ENCODE measurements around the gene OPHN1.

The OPHN1 gene

GRCh38 chrX:68087526-68087925, 345.8 kb downstream of the OPHN1 start:
- Histone ChIP-seq H3K4me3 (ENCODE audit: low read length) (no peak overlapping the region), H3K9me3 (ENCODE audit: control insufficient read depth, insufficient read depth, low read length) (no peaks in the 10 kb centered on the region), H3K4me1 (ENCODE audit: control insufficient read depth, low read length) (no peaks in the 10 kb centered on the region), H3F3A (ENCODE audit: control insufficient read depth, insufficient read depth) (no peaks in the 10 kb centered on the region), H3K36me3 (ENCODE audit: control insufficient read depth, low read length) (no peaks in the 10 kb centered on the region), H4K20me1 (ENCODE audit: control insufficient read depth, insufficient read depth, low read depth, low read length) (no peaks in the 10 kb centered on the region), H3K9me2 (replicated peaks; ENCODE audit: control insufficient read depth, low read length) (no peaks in the 10 kb centered on the region), H3K4me2 (ENCODE audit: low read length) (no peak overlapping the region), H3K79me2 (ENCODE audit: control insufficient read depth, low read length) (no peaks in the 10 kb centered on the region), H3K27me3 (ENCODE audit: control insufficient read depth, low read length) (no peaks in the 10 kb centered on the region), H3K27ac (ENCODE audit: low read depth, low read length) (no peak overlapping the region)
- TF ChIP-seq EZH2phosphoT487 (IDR thresholded peaks at IDR 0.05; ENCODE audit: borderline replicate concordance, low read length) (no peak), CTCF (IDR thresholded peaks at IDR 0.05; ENCODE audit: low read depth, low read length, poor library complexity, severe bottlenecking) (no peak)

DNA sequence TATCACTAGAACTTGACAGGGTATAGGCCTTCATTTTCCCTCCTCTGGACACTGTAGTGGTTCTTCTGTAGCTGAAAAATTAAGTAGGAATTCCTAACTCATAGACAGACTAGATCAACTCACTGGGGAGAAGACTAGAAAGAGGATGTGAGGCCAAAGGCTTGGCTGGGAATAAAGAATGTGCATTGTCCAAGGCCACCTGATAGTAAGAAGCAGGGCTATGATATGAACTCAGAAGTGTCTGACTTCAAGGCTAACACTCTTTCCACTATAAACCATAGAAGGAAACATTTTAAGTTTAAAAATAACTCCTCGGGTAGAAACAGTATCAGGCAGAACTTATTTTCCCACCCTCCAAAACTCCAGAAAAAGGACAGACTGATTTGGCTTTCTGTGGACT, 346.6 kb downstream of the OPHN1 start:
- Histone ChIP-seq H3K9me2 (replicated peaks; ENCODE audit: control insufficient read depth, low read length) (no peaks in the 10 kb centered on the region), H3K4me3 (ENCODE audit: low read length) (no peak overlapping the region), H3F3A (ENCODE audit: control insufficient read depth, insufficient read depth) (no peaks in the 10 kb centered on the region), H3K4me2 (ENCODE audit: low read length) (no peak overlapping the region), H3K36me3 (ENCODE audit: control insufficient read depth, low read length) (no peaks in the 10 kb centered on the region), H3K27ac (ENCODE audit: low read depth, low read length) (no peak overlapping the region), H3K27me3 (ENCODE audit: control insufficient read depth, low read length) (no peaks in the 10 kb centered on the region), H3K4me1 (ENCODE audit: control insufficient read depth, low read length) (no peaks in the 10 kb centered on the region), H4K20me1 (ENCODE audit: control insufficient read depth, insufficient read depth, low read depth, low read length) (no peaks in the 10 kb centered on the region), H3K79me2 (ENCODE audit: control insufficient read depth, low read length) (no peaks in the 10 kb centered on the region), H3K9me3 (ENCODE audit: control insufficient read depth, insufficient read depth, low read length) (no peaks in the 10 kb centered on the region)
- TF ChIP-seq EZH2phosphoT487 (IDR thresholded peaks at IDR 0.05; ENCODE audit: borderline replicate concordance, low read length) (no peak), CTCF (IDR thresholded peaks at IDR 0.05; ENCODE audit: low read depth, low read length, poor library complexity, severe bottlenecking) (no peak)

DNA sequence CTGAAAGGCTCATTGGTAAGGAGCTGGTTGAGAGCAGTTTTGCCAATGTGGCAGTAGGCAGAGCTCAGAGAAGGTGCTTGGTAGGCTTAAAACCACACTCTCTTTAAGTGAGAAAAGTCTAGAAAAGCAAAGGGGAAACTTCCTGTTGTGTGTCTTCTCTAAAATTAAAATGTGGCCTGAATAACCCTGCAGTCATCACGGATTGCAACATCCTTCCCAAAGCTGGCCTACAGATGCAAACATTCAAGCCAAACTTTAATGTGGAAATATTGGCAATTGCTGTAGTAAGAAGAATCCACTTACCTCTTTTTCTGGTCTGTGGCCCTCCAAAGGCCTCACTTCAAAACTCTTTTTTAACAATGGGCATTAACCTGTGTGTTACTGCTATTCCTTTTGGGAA, 348.5 kb downstream of the OPHN1 start:
- no peaks in the 10 kb centered on the region for H3K36me3 ChIP-seq (ENCODE audit: control insufficient read depth, low read length)
- H3K27ac ChIP-seq (ENCODE audit: low read depth, low read length): no peak overlapping the region
- H3K4me1 ChIP-seq (ENCODE audit: control insufficient read depth, low read length): no peaks in the 10 kb centered on the region
- TF ChIP-seq EZH2phosphoT487 (IDR thresholded peaks at IDR 0.05; ENCODE audit: borderline replicate concordance, low read length): no peak
- TF ChIP-seq CTCF (IDR thresholded peaks at IDR 0.05; ENCODE audit: low read depth, low read length, poor library complexity, severe bottlenecking): no peak
- no peaks in the 10 kb centered on the region for H4K20me1 ChIP-seq (ENCODE audit: control insufficient read depth, insufficient read depth, low read depth, low read length)
- H3K4me3 ChIP-seq (ENCODE audit: low read length): no peak overlapping the region
- no peaks in the 10 kb centered on the region for H3F3A ChIP-seq (ENCODE audit: control insufficient read depth, insufficient read depth)
- no peaks in the 10 kb centered on the region for H3K79me2 ChIP-seq (ENCODE audit: control insufficient read depth, low read length)
- no peak overlapping the region for H3K4me2 ChIP-seq (ENCODE audit: low read length)
- H3K9me3 ChIP-seq (ENCODE audit: control insufficient read depth, insufficient read depth, low read length): no peaks in the 10 kb centered on the region
- H3K9me2 ChIP-seq (replicated peaks; ENCODE audit: control insufficient read depth, low read length): no peaks in the 10 kb centered on the region
- H3K27me3 ChIP-seq (ENCODE audit: control insufficient read depth, low read length): no peaks in the 10 kb centered on the region

DNA sequence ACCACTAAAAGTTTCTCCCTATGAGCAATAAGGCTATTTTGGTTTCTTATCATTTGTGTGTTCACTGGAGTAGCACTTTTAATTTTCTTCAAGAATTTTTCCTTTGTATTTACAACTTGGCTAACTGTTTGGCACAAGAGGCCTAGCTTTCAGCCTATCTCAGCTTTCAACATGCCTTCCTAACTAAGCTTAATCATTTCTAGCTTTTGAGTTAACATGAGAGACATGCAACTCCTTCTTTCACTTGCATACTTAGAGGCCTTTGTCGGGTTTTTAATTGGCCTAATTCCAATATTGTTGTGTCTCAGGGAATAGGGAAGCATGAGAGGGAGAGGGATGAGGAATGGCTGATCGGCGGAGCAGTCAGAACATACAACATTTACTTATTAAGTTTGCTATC, 349.8 kb downstream of the OPHN1 start:
- Histone ChIP-seq H3K27me3 (ENCODE audit: control insufficient read depth, low read length) (no peaks in the 10 kb centered on the region), H3K9me3 (ENCODE audit: control insufficient read depth, insufficient read depth, low read length) (no peaks in the 10 kb centered on the region), H3K4me2 (ENCODE audit: low read length) (no peak overlapping the region), H3F3A (ENCODE audit: control insufficient read depth, insufficient read depth) (no peaks in the 10 kb centered on the region), H3K9me2 (replicated peaks; ENCODE audit: control insufficient read depth, low read length) (no peaks in the 10 kb centered on the region), H4K20me1 (ENCODE audit: control insufficient read depth, insufficient read depth, low read depth, low read length) (no peaks in the 10 kb centered on the region), H3K4me3 (ENCODE audit: low read length) (no peak overlapping the region), H3K79me2 (ENCODE audit: control insufficient read depth, low read length) (no peaks in the 10 kb centered on the region), H3K4me1 (ENCODE audit: control insufficient read depth, low read length) (no peaks in the 10 kb centered on the region), H3K27ac (ENCODE audit: low read depth, low read length) (no peak overlapping the region), H3K36me3 (ENCODE audit: control insufficient read depth, low read length) (no peaks in the 10 kb centered on the region)
- no peak for TF ChIP-seq CTCF (IDR thresholded peaks at IDR 0.05; ENCODE audit: low read depth, low read length, poor library complexity, severe bottlenecking)
- TF ChIP-seq EZH2phosphoT487 (IDR thresholded peaks at IDR 0.05; ENCODE audit: borderline replicate concordance, low read length): no peak

Data from DOHH2 (cell line).